ENCODE measurements around the gene STX3. TPM values are rescaled to one million over a fixed set of nuclear protein-coding genes. Genes with fewer than 3 reads are reported as not detected.

STX3 gene
- 10 to 100 TPM in 1 of 2 donors, 1 to 10 TPM in 1; 8.9 to 10.6 TPM for polyA plus RNA-seq

- Histone ChIP-seq H3K27ac (ENCODE audit: low read depth in 2 of 2, low read length in 1 of 2) (peak within 1 kb of the TSS; percentile 88 to 90), H3K9me3 (ENCODE audit: control insufficient read depth in 2 of 2, insufficient read depth in 1 of 2, low read depth in 1 of 2, low read length in 1 of 2) (no peaks in the 10 kb centered on the region)
These were observed at the start of gene STX3 for GRCh38 chr11:59754859-59755700. Gene STX3, plus strand, starts transcription at chr11:59755376. Its CDS starts 230 bp downstream, at chr11:59755606.

GRCh38 chr11:59706518-59707285 lies 48.5 kb upstream of the STX3 start:
- no peak overlapping the region for H3K4me3 ChIP-seq (ENCODE audit: low read depth in 1 of 2, low read length in 2 of 2)
- H3K36me3 ChIP-seq (ENCODE audit: control insufficient read depth in 2 of 2, insufficient read depth in 2 of 2, low read length in 1 of 2): no peaks in the 10 kb centered on the region
- H3K9me3 ChIP-seq (ENCODE audit: control insufficient read depth in 2 of 2, insufficient read depth in 1 of 2, low read depth in 1 of 2, low read length in 1 of 2): no peaks in the 10 kb centered on the region
- no peaks in the 10 kb centered on the region for H3K4me1 ChIP-seq (ENCODE audit: control insufficient read depth in 2 of 2, insufficient read depth in 2 of 2, low read length in 1 of 2)
- H3K27me3 ChIP-seq (ENCODE audit: control insufficient read depth in 1 of 2, insufficient read depth in 2 of 2, low read length in 2 of 2): no peaks in the 10 kb centered on the region
- WGBS, 2 donors: 67 to 68% methylated on average over 5 of the region's 5 CpGs
- no peak overlapping the region for H3K27ac ChIP-seq (ENCODE audit: low read depth in 2 of 2, low read length in 1 of 2)

More at GRCh38 chr11:59754859-59755700, at the start of gene STX3:
- H3K4me1 ChIP-seq (ENCODE audit: control insufficient read depth in 2 of 2, insufficient read depth in 2 of 2, low read length in 1 of 2): peaks cover 2% of the 10 kb centered on the region in 2 donors
- H3K4me3 ChIP-seq (ENCODE audit: low read depth in 1 of 2, low read length in 2 of 2): peak within 1 kb of the TSS; percentile 78 to 82
- 0% methylated on average over 61 to 80 of the region's 80 CpGs for WGBS, 2 donors
- no peaks in the 10 kb centered on the region for H3K36me3 ChIP-seq (ENCODE audit: control insufficient read depth in 2 of 2, insufficient read depth in 2 of 2, low read length in 1 of 2)
- H3K27me3 ChIP-seq (ENCODE audit: control insufficient read depth in 1 of 2, insufficient read depth in 2 of 2, low read length in 2 of 2): no peaks in the 10 kb centered on the region

GRCh38 chr11:59707371-59707770 lies 47.8 kb upstream of the STX3 start:
- WGBS, 2 donors: 63 to 80% methylated on average over 1 of the region's 1 CpG
- H3K27me3 ChIP-seq (ENCODE audit: control insufficient read depth in 1 of 2, insufficient read depth in 2 of 2, low read length in 2 of 2): no peaks in the 10 kb centered on the region
- H3K9me3 ChIP-seq (ENCODE audit: control insufficient read depth in 2 of 2, insufficient read depth in 1 of 2, low read depth in 1 of 2, low read length in 1 of 2): no peaks in the 10 kb centered on the region
- H3K4me1 ChIP-seq (ENCODE audit: control insufficient read depth in 2 of 2, insufficient read depth in 2 of 2, low read length in 1 of 2): no peaks in the 10 kb centered on the region
- H3K36me3 ChIP-seq (ENCODE audit: control insufficient read depth in 2 of 2, insufficient read depth in 2 of 2, low read length in 1 of 2): no peaks in the 10 kb centered on the region
- no peak overlapping the region for H3K4me3 ChIP-seq (ENCODE audit: low read depth in 1 of 2, low read length in 2 of 2)
- no peak overlapping the region for H3K27ac ChIP-seq (ENCODE audit: low read depth in 2 of 2, low read length in 1 of 2)

- Histone ChIP-seq H3K4me1 (ENCODE audit: control insufficient read depth in 2 of 2, insufficient read depth in 2 of 2, low read length in 1 of 2) (no peaks in the 10 kb centered on the region), H3K4me3 (ENCODE audit: low read depth in 1 of 2, low read length in 2 of 2) (no peak overlapping the region)
These were observed 46.6 kb upstream of the STX3 start for GRCh38 chr11:59708537-59708936.

GRCh38 chr11:59710136-59710847 lies 44.9 kb upstream of the STX3 start:
- Histone ChIP-seq H3K36me3 (ENCODE audit: control insufficient read depth in 2 of 2, insufficient read depth in 2 of 2, low read length in 1 of 2) (no peaks in the 10 kb centered on the region), H3K9me3 (ENCODE audit: control insufficient read depth in 2 of 2, insufficient read depth in 1 of 2, low read depth in 1 of 2, low read length in 1 of 2) (no peaks in the 10 kb centered on the region), H3K27ac (ENCODE audit: low read depth in 2 of 2, low read length in 1 of 2) (no peak overlapping the region), H3K27me3 (ENCODE audit: control insufficient read depth in 1 of 2, insufficient read depth in 2 of 2, low read length in 2 of 2) (no peaks in the 10 kb centered on the region), H3K4me1 (ENCODE audit: control insufficient read depth in 2 of 2, insufficient read depth in 2 of 2, low read length in 1 of 2) (no peaks in the 10 kb centered on the region), H3K4me3 (ENCODE audit: low read depth in 1 of 2, low read length in 2 of 2) (no peak overlapping the region)
- WGBS, 2 donors: 50 to 62% methylated on average over 3 of the region's 3 CpGs

More at GRCh38 chr11:59708537-59708936, 46.6 kb upstream of the STX3 start:
- Histone ChIP-seq H3K27ac (ENCODE audit: low read depth in 2 of 2, low read length in 1 of 2) (no peak overlapping the region), H3K36me3 (ENCODE audit: control insufficient read depth in 2 of 2, insufficient read depth in 2 of 2, low read length in 1 of 2) (no peaks in the 10 kb centered on the region), H3K9me3 (ENCODE audit: control insufficient read depth in 2 of 2, insufficient read depth in 1 of 2, low read depth in 1 of 2, low read length in 1 of 2) (no peaks in the 10 kb centered on the region), H3K27me3 (ENCODE audit: control insufficient read depth in 1 of 2, insufficient read depth in 2 of 2, low read length in 2 of 2) (no peaks in the 10 kb centered on the region)
- 62 to 63% methylated on average over 1 of the region's 1 CpG for WGBS, 2 donors

- WGBS, 2 donors: 81 to 95% methylated on average over 2 of the region's 2 CpGs
- Histone ChIP-seq H3K4me1 (ENCODE audit: control insufficient read depth in 2 of 2, insufficient read depth in 2 of 2, low read length in 1 of 2) (no peaks in the 10 kb centered on the region), H3K36me3 (ENCODE audit: control insufficient read depth in 2 of 2, insufficient read depth in 2 of 2, low read length in 1 of 2) (no peaks in the 10 kb centered on the region), H3K9me3 (ENCODE audit: control insufficient read depth in 2 of 2, insufficient read depth in 1 of 2, low read depth in 1 of 2, low read length in 1 of 2) (no peaks in the 10 kb centered on the region), H3K27ac (ENCODE audit: low read depth in 2 of 2, low read length in 1 of 2) (no peak within 1 kb of the TSS), H3K27me3 (ENCODE audit: control insufficient read depth in 1 of 2, insufficient read depth in 2 of 2, low read length in 2 of 2) (no peaks in the 10 kb centered on the region), H3K4me3 (ENCODE audit: low read depth in 1 of 2, low read length in 2 of 2) (no peak within 1 kb of the TSS)
These were observed 41.4 kb upstream of the STX3 start, which contains the start of gene OR10V1 for GRCh38 chr11:59713745-59714144. Gene OR10V1, minus strand, starts transcription at chr11:59713845. Its CDS starts 0 bp downstream, at chr11:59713845.

GRCh38 chr11:59716051-59716450 lies 39.1 kb upstream of the STX3 start:
- Histone ChIP-seq H3K27me3 (ENCODE audit: control insufficient read depth in 1 of 2, insufficient read depth in 2 of 2, low read length in 2 of 2) (no peaks in the 10 kb centered on the region), H3K36me3 (ENCODE audit: control insufficient read depth in 2 of 2, insufficient read depth in 2 of 2, low read length in 1 of 2) (no peaks in the 10 kb centered on the region), H3K4me3 (ENCODE audit: low read depth in 1 of 2, low read length in 2 of 2) (no peak overlapping the region), H3K4me1 (ENCODE audit: control insufficient read depth in 2 of 2, insufficient read depth in 2 of 2, low read length in 1 of 2) (no peaks in the 10 kb centered on the region), H3K9me3 (ENCODE audit: control insufficient read depth in 2 of 2, insufficient read depth in 1 of 2, low read depth in 1 of 2, low read length in 1 of 2) (no peaks in the 10 kb centered on the region), H3K27ac (ENCODE audit: low read depth in 2 of 2, low read length in 1 of 2) (no peak overlapping the region)
- WGBS, 2 donors: 71 to 76% methylated on average over 3 of the region's 3 CpGs

GRCh38 chr11:59719556-59719955 lies 35.6 kb upstream of the STX3 start:
- H3K4me1 ChIP-seq (ENCODE audit: control insufficient read depth in 2 of 2, insufficient read depth in 2 of 2, low read length in 1 of 2): no peaks in the 10 kb centered on the region
- 81 to 82% methylated on average over 2 of the region's 2 CpGs for WGBS, 2 donors
- H3K27ac ChIP-seq (ENCODE audit: low read depth in 2 of 2, low read length in 1 of 2): no peak overlapping the region
- no peak overlapping the region for H3K4me3 ChIP-seq (ENCODE audit: low read depth in 1 of 2, low read length in 2 of 2)
- H3K36me3 ChIP-seq (ENCODE audit: control insufficient read depth in 2 of 2, insufficient read depth in 2 of 2, low read length in 1 of 2): no peaks in the 10 kb centered on the region
- no peaks in the 10 kb centered on the region for H3K9me3 ChIP-seq (ENCODE audit: control insufficient read depth in 2 of 2, insufficient read depth in 1 of 2, low read depth in 1 of 2, low read length in 1 of 2)
- H3K27me3 ChIP-seq (ENCODE audit: control insufficient read depth in 1 of 2, insufficient read depth in 2 of 2, low read length in 2 of 2): no peaks in the 10 kb centered on the region

- Histone ChIP-seq H3K4me1 (ENCODE audit: control insufficient read depth in 2 of 2, insufficient read depth in 2 of 2, low read length in 1 of 2) (no peaks in the 10 kb centered on the region), H3K4me3 (ENCODE audit: low read depth in 1 of 2, low read length in 2 of 2) (no peak overlapping the region), H3K9me3 (ENCODE audit: control insufficient read depth in 2 of 2, insufficient read depth in 1 of 2, low read depth in 1 of 2, low read length in 1 of 2) (no peaks in the 10 kb centered on the region), H3K36me3 (ENCODE audit: control insufficient read depth in 2 of 2, insufficient read depth in 2 of 2, low read length in 1 of 2) (no peaks in the 10 kb centered on the region), H3K27me3 (ENCODE audit: control insufficient read depth in 1 of 2, insufficient read depth in 2 of 2, low read length in 2 of 2) (no peaks in the 10 kb centered on the region), H3K27ac (ENCODE audit: low read depth in 2 of 2, low read length in 1 of 2) (no peak overlapping the region)
- WGBS, 2 donors: 73 to 76% methylated on average over 3 of the region's 3 CpGs
These were observed 31.1 kb upstream of the STX3 start for GRCh38 chr11:59724066-59724465.

Data from esophagus (tissue), 2 donors.